ENCODE measurements around the gene ROBO3. TPM values are rescaled to one million over a fixed set of nuclear protein-coding genes. Genes with fewer than 3 reads are reported as not detected.

The ROBO3 gene
- total RNA-seq, 1 donor from 2014 or later, result 27.4 TPM

DNA sequence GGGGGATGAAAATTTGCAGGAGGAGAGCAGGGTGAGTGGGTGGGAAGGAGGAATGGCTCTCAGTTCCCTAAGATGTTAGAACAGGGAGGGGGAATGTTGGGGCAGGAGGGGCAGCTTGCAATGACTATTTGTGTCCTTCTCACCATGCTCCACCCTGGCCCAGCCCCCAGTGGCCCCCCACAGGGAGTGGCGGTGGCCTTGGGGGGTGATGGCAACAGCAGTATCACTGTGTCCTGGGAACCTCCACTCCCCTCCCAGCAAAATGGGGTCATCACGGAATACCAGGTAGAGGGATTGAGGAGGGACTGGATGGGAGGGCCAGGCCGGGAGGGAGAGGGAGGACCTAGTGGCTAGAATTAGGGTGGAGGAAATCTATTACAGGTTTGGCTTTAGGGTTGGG is 10.2 kb downstream of the ROBO3 start:
- DNase-seq (ENCODE audit: low spot score), result no peak

DNA sequence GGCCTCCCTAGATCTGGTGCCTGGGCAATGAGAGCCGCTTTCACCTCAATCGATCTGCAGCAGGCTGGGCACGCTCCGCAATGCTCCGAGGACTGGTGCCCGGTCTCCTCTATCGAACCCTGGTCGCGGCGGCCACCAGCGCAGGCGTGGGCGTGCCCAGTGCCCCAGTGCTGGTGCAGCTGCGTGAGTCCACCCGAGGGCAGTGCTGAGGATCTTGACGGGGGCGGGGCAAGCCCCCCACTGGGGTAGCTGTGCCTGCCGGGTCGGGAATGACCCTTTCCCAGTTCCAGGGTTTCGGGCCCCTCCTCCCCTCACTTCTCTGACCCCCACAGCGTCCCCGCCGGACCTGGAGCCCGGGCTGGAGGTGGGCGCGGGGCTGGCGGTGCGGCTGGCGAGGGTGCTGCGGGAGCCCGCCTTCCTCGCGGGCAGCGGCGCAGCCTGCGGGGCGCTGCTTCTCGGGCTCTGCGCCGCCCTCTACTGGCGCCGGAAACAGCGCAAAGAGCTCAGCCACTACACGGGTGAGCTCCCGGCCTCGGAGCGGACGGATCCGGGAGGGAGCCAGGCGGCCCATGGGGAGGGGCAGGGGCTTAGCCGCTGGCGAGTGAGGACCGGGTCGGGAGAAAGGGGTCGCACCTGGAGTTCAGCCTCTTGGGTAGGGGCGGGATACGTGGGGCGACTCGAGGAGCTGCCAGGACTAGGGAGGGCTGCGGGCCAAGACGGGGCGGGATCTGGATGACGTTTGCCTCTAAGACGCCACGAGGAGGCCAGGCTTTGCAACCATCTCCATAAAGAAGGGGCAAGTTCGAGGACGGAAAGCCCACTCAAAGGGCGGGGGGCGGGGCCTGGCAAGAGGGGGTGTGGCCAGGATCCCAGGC is 10.9 kb downstream of the ROBO3 start:
- DNase-seq (ENCODE audit: low spot score), result peak; percentile 85

DNA sequence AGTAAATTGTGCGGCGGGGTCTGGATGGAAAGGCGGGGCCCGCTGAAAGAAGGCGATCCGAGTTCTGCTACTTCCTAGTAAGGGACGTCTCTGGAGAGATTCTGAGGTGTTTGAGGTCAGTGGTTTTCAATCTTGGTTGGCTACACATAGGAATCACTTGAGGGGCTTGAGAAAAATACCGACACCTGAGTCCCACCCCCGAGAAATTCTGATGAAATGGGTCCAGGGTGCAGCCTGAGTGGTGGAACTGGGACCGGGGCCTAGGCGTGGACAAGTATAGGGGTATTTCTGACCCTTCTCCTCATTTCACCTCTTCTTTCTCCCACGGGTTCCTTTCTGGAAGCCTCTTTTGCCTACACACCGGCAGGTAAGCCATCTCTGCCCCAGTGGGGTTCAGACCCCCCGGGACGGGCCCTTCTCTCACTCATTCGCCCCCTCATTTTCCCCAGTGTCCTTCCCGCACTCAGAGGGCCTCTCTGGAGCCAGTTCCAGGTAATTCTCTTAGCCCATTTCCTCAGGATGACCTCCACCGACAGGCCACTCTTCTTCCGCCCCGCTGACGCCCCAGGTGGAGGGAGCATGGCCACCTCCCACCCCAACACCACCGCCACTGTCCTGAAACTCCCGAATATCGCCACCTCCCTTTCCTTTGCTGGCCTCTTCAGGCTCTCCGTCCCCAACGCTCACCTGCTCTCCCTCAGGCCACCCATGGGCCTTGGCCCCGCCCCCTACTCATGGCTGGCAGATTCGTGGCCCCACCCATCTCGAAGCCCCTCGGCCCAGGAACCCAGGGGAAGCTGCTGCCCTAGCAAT is 11.8 kb downstream of the ROBO3 start:
- DNase-seq (ENCODE audit: low spot score), result no peak

DNA sequence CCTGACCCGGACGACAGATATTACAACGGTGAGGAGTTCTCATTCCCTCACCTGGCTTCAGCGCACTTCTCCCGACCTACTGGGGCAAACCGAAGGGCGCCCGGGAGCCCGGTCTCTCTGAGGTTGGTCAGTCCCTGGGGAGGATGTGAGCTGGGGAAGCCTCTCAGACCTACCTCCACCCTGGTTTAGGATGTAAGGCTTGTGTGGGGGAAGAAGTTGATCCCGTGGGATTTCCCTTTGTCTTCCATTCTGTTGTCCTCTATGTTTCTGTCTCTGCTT is 12.3 kb downstream of the ROBO3 start:
- DNase-seq (ENCODE audit: low spot score), result no peak

DNA sequence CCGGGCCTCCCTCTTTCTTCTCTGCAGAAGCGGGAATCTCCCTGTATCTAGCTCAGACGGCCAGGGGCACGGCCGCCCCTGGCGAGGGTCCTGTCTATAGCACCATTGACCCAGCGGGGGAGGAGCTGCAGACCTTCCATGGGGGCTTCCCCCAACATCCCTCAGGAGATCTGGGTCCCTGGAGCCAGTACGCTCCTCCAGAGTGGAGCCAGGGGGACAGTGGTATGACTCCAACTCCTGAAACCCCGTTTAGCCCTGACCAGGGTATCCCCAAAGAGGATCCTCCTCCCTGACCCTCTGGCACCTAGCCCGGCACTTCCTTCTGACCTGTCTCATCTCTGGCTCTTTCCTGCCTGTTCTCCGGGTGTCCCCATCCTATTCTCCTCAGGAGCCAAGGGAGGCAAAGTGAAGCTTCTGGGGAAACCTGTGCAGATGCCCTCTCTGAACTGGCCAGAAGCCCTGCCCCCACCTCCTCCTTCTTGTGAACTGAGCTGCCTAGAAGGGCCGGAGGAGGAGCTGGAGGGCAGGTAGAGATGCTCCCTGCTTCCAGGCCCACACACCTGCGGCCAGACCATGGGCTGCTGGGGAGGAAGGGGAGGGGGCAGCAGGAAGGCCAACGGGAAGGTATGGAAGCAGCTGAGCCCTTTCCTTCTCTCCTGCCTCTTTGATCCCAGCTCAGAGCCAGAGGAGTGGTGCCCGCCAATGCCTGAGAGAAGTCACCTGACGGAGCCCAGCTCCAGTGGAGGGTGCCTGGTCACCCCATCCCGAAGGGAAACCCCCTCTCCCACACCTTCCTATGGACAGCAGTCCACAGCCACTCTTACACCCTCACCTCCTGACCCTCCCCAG is 12.9 kb downstream of the ROBO3 start:
- no peak for DNase-seq (ENCODE audit: low spot score)

DNA sequence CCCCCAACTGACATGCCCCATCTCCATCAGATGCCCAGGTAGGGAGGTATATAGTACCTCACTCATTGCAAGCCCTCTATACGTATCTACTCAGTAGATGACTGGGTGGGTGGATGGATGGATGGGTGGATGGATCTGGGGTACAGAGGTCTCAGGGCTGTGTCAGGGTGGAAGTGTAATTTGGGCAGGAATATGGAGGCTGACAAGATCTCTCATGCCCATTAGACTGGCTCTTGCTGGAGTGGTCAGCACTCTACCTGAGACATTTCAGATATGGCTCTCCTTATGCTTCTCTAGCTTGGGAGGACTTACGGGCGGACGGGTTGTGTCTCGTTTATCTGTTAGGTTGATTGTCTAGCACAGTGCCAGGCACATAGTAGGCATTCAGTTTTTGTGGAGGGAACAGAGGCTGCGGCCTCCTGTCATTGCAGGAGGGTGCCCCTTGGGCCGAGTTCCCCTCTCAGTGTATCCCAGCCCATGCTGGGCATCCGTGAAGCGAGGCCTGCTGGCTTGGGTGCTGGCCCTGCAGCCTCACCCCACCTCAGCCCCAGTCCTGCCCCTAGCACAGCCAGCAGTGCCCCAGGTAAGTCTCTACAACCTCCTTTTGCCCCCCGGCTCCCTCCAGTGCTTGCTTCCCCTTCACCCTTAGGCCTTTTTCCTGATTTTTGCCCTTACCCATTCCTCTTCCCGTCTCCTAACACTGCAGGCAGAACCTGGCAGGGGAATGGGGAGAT is 13.7 kb downstream of the ROBO3 start:
- DNase-seq (ENCODE audit: low spot score), result no peak

DNA sequence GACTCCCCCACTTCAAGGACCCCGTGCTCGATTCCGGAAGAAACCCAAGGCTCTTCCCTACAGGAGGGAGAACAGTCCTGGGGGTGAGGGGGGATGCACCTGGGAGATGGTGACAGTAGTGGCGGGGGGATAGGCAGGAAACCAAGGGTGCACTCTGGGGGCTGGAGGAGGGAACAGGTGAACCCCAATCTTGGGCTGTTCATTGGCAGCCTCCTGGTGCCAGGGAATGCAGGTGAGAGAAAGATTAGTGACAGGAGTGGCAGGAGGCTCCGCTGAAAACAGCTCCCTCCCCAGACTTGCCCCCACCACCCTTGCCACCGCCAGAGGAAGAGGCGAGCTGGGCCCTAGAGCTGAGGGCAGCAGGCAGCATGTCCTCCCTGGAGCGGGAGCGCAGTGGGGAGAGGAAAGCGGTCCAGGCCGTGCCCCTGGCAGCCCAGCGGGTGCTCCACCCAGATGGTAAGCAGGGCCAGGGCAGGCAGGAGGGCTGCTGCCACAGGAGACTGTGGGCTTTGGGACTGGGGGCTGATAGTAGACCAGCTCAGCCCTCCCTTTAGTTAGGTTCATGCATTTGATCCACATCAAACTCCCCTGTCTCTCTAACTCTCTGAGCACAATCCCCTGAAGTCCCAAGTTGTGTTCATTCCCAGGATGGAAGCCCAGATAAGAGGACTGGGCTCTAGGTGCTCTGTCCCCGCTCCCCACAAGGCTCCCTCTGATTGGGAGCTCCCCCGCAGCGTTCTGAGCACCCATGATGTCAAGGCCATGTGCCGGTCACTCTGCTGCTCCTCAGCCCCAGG is 14.5 kb downstream of the ROBO3 start:
- peak; percentile 37 for DNase-seq (ENCODE audit: low spot score)

DNA sequence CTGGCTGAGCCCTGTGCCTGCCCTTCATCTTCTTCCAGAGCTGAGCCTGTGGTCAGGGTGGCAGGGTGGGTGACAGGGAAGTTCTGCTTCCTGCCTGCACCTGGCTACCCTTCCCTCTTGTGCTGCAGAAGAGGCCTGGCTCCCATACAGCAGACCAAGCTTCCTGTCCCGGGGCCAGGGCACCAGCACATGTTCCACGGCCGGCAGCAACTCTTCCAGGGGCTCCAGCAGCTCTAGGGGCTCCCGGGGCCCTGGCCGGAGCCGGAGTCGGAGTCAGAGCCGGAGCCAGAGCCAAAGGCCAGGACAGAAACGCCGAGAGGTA is 15.0 kb downstream of the ROBO3 start:
- DNase-seq (ENCODE audit: low spot score), result peak; percentile 37

DNA sequence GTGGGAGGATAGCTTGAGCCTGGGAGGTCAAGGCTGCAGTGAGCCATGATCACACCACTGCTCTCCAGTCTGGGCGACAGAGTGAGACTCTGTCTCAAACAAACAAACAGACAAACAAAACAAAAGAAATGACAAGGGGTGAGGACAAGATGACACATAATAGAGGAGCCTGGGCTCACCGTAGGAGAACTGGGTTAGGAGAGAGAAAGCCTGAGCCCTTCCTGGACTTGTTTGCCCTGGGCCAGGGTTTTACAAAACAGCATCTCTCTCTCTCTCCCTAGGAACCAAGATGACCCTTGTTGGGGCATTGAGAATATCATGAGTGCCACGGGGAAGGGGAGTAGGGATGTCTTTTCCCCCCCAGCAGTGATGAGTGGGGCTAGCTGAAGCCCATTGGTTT is 15.7 kb downstream of the ROBO3 start:
- no peak for DNase-seq (ENCODE audit: low spot score)

DNA sequence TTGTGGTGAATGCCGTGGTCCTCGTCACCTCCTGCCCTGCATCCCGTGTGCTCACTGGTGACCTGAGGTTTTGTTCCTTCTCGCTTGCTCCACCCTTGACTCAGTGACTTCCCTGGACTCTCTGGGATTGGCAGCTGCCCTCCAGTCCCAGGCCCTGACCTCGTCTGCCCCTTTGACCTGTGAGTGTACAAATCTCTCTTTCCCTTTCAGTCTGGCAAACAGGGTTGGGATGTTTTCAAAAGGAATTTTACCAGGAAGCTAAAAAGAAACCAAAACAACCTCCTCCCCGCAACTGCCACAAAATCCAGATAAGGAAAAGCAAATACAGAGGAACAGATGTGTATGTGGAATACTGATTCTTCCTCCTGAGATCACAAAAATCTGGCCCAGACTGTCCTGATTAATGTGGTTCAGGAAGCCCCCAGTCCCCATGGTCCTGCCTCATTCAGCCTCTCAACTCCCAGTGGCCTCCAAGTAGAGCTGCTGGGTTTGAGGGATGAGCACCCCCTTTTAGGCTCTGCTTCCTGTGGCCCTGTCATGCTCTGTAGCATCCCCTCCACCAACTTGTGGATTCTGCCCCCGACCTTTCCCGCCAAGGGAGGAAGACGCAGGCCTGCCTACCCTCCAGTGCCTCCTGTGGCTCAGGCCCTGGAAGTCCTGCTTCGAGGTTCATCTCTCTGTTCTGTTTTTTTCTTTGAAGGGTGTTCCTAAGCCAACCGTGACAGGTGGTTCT is 17.3 kb downstream of the ROBO3 start:
- DNase-seq (ENCODE audit: low spot score), result peak; percentile 35

DNA sequence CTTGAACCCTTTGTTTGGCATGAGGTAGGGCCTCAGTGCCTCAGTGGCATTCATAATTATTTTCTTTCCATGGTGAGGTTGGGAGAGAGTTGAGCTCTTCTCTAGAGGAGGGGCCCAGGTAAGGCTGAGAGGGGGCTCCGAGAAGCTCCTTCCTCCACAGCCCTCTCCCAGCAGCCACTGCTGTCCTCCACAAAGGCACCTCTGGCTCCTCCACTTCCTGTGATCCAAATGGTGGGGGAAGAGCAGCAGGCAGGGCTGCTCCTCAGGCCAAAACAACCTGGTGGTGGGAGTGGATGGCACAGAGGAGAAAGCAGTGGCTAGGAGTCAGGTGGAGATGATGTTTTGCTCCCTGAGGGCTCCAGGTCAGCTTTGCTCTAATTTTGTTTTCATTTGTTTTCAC is 19.1 kb downstream of the ROBO3 start:
- DNase-seq (ENCODE audit: low spot score), result no peak

DNA sequence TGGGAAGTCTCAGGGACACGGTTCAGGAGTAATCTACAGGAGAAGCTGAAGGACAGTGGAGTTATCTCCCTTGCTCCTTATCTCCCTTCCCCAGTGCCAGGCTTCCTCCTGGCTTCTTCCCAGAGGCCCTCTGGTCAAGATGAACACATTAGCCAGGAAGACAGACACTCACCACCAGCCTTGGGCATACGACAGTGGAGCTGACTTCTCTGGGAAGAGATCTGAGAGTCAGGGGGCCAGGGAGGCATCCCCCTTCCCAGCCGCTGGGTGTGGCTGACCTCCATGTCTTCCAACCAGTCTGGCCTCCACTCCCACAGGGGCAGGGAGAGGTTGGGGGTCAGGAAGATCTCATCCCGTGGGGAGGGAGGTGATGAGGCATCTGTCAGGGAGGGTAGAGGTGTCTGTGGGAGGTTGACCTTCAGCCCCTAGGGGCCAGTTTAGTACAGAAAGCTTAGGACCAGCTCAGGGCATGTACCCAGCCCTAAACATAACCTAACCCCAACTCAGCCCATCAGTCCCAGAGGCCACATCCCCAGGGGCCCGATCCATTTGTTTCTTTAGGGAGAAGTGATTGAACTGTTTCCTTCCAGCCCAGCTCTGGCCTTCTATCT is 19.7 kb downstream of the ROBO3 start:
- no peak for DNase-seq (ENCODE audit: low spot score)

DNA sequence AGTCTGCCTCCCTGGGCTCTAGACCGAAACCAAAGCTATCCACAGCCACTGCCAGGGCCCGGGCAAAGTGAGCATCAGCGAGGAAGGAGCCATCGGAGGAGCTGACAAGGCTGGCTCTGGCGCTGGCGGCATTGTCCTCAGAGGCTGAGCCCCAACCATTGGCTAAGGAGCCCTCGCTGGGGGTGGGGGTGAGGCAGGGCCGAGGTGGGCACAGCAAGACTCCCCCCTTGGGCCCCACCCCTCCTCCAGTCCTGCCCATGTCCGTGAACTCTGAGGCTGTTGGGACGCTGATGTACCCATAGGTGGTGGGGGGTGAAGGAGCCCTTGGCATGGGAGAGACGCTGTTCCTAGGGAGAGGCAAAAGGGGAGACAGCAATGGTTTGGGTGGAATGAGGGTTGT is 21.2 kb downstream of the ROBO3 start:
- peak; percentile 34 for DNase-seq (ENCODE audit: low spot score)

DNA sequence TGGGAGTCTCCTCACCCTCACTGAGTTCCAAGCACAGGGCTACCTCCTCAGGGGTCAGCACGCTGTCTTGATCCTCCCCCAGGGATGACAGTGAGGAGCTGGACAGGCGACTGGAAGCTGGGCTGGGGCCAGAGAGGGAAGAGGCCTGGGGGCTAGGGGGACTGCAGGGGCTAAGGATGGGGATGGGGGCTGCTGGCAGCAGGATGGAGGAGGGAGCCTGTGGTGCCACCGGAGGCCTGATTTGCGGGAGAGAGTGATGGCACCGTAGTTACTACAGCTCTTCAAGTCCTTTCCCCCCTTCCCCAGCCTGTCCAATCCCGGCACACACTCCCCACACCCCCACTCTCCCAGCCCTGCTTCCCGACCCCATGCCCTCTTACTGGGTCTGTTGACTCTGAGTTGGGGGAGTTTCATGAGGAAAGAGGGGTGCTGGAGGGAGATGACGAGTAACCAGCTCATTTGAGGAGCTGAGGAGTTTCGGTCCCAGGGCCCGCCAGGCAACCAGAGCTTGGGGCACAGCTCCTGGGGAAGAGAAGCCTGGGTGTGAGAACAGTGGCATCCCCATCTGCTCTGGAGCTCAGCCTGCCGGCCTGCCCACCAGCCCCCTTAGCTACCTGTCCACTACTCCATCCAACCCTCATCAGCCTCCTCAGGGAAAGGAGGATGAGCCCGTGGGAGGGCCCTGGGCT is 21.9 kb downstream of the ROBO3 start:
- DNase-seq (ENCODE audit: low spot score), result peak; percentile 30

DNA sequence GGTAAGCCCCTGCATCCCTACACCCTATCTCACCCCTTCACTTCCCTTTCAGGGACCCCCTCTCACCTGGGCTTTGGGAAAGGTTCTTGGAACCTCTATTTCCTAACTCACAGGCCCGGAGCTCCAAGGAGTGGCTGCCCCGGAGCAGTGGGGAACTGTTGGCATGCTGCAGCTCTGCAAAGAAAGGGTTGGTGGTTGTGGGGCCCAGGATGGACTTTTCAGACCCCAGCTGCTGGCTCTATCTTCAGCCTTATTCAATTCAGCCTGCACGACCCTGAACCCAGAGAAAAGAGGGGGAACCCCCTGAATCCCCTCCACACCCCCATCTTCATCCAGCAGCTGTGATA is 22.4 kb downstream of the ROBO3 start:
- DNase-seq (ENCODE audit: low spot score), result no peak

DNA sequence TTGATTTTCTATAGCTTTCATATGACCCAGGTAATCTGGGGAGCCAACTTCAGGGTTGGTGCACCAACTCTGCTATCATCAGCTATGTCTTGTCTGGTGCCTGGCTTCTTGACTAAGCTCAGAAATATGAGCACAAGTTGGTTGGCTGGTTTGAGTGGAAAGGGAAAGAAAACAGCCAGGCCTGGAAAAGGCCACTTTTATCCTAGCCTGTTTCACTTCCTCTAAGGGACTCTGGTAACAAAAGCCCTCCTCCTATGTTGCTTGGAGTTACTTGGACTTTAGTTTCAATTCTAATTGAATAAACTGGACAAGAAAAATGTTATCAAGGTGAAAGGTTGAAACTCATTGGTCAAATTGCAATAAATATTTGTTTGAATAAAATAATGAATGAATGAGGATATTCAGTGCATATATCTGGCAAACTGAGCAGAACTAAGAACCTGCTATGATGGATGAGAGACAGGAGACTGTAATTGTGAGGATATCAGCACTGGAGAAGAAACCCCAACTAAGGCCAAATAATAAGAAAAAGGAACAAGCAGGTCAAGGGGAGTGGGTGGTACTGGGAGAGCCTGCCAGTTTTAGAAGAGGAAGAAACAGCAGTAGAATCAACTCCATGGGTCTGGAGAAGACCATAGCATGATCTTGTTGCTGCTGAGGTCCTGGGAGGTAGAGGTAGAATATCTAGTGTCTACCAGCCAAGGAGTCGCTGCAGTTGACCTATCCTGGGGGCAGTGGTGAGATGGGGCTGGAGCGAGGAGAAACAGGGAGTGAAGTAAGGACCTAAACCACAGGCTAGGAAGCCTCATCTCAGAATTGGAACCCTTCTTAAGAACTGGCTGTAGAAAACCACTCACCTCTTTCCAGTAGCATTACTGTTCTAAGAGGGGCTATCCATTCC is 24.2 kb downstream of the ROBO3 start:
- DNase-seq (ENCODE audit: low spot score), result peak; percentile 30

DNA sequence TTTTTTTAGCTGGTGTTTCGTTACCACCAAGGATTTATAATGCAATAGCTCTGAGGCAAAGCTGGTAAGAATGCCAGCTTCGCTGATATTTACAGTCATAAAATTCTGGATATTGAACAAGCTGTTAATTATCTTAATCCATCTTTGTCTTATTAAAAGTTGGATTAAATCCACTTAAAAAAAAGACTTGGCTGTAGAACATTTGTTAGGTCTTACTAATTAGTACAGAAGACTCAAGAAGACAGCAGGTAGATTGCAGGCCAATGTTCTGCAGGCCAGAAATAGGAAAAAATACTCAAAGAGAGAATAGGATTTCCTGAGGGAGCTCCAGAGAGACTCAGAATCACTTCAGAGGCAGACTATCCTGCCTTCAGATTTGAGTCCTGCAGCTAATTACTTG is 24.9 kb downstream of the ROBO3 start:
- no peak for DNase-seq (ENCODE audit: low spot score)

DNA sequence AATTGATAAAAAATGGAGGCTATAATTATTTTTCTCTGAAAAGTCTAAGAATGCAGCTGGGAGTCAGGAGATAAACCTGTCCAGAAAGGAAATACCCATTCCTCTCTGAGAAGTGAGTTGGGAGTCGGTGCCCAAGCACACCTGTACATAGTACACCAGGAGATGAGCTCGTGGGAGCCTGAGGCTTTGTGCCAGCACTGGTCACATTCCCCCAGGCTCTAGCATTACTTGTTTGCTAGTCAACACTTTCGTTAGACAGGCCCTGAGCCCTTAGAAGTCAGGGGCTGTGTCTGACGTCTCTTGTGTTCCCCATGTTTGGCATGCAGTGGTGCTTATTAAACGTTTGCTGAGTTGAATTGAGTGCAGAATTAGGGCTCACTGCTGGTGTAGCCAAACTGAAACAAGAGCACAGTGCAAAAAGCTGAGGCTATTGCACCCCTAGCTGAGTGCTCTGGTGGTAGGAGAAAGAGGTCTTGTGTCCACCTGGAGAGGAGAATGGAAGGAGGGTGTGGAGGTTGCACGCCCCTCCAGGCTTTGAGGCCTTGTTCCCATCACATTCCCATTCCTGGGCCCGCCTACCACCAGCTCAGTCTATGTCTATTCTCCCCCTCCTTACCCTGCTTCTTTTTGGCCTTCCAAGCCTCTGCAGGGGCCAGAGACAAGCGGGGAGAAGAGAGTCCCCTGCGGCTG is 25.6 kb downstream of the ROBO3 start:
- DNase-seq (ENCODE audit: low spot score), result peak; percentile 15

Data from ureter (tissue), 1 donor.